VCaP (cell line): ENCODE data around the gene SLC9A6.

ENCODE experiments used
- H3K27ac ChIP-seq: fragments of 450-650 bp; 2 replicates; pipeline ENCODE4 v1.5.1; 2017
- TF ChIP-seq, protein P1 (sequence below): fragments of 450-650 bp; conservative IDR thresholded peaks from 2 replicates; pipeline ENCODE4 v1.5.1; 2017; ENCODE audit warnings: mild to moderate bottlenecking, moderate library complexity

SLC9A6 gene

DNA sequence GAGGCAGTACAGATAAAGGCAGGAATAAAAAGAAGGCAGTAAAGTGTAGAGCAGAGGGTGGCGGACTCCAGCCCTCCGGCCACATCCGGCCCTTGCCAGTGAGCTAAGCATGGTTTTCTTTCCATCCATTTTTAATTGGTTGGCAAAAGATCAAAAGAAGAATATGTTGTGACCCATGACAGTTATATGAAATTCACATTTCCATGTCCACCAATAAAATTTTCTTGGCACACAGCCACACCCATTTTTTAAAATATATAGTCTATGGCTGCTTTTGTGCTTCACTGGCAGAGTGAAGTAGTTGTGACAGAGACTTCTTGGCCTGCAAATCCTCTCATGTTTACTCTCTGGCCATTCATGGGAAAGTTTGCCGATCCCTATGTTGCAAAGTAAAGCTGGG is 29.8 kb downstream of the SLC9A6 start:
- no peak overlapping the region for H3K27ac ChIP-seq
- TF ChIP-seq, protein P1, sequence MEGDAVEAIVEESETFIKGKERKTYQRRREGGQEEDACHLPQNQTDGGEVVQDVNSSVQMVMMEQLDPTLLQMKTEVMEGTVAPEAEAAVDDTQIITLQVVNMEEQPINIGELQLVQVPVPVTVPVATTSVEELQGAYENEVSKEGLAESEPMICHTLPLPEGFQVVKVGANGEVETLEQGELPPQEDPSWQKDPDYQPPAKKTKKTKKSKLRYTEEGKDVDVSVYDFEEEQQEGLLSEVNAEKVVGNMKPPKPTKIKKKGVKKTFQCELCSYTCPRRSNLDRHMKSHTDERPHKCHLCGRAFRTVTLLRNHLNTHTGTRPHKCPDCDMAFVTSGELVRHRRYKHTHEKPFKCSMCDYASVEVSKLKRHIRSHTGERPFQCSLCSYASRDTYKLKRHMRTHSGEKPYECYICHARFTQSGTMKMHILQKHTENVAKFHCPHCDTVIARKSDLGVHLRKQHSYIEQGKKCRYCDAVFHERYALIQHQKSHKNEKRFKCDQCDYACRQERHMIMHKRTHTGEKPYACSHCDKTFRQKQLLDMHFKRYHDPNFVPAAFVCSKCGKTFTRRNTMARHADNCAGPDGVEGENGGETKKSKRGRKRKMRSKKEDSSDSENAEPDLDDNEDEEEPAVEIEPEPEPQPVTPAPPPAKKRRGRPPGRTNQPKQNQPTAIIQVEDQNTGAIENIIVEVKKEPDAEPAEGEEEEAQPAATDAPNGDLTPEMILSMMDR = no peak

GRCh38 chrX:136016881-136017280 is 31.6 kb downstream of the SLC9A6 start:
- TF ChIP-seq, protein P1 = no peak
- no peak overlapping the region for H3K27ac ChIP-seq

GRCh38 chrX:136019226-136019625 is 34.0 kb downstream of the SLC9A6 start:
- H3K27ac ChIP-seq = no peak overlapping the region
- TF ChIP-seq, protein P1 = no peak

- no peak overlapping the region for H3K27ac ChIP-seq
- TF ChIP-seq, protein P1 = no peak
Observed at GRCh38 chrX:136021160-136021559, 35.9 kb downstream of the SLC9A6 start.

- TF ChIP-seq, protein P1 = no peak
Observed at GRCh38 chrX:136021903-136022302, 36.7 kb downstream of the SLC9A6 start.

DNA sequence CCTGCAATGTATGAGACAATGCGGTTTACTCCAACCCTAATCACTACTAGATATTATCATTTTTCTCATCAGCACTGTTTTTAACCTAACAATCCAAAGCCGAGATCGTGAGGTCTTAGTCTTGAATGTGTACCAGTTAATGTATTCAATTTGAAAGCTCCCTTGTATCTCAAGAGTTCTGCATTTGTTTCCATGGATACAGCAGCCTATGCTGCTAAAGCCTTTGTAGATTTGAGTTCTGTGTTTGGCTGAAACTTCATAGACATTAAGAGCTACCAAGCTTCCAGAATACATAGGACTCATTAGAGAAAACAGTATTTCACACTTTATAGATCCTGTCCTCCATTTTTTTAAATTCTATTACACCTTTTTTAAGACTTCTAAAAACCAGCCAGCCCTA is 39.9 kb downstream of the SLC9A6 start:
- no peak overlapping the region for H3K27ac ChIP-seq
- TF ChIP-seq, protein P1 = no peak

More at GRCh38 chrX:136021903-136022302, 36.7 kb downstream of the SLC9A6 start:
- H3K27ac ChIP-seq = no peak overlapping the region

GRCh38 chrX:136028383-136028984 is 43.2 kb downstream of the SLC9A6 start:
- TF ChIP-seq, protein P1 = peak; percentile 69

More at GRCh38 chrX:136028383-136028984, 43.2 kb downstream of the SLC9A6 start:
- no peak overlapping the region for H3K27ac ChIP-seq
